HG03565 (cell line): ENCODE results near the gene ZGLP1.
"Not testable (repeated sequence)": the region's sequence is repeated elsewhere in the genome, so short reads cannot be mapped to it uniquely, and the experiment has no call there.

ENCODE experiments used
- ATAC-seq: cut with Tn5 transposase; IDR thresholded peaks from one replicate; pipeline ENCODE4 v1.9.1; 2021; ENCODE audit warnings: mild to moderate bottlenecking, moderate library complexity; ENCODE audit not compliant: unreplicated experiment

The ZGLP1 gene

DNA sequence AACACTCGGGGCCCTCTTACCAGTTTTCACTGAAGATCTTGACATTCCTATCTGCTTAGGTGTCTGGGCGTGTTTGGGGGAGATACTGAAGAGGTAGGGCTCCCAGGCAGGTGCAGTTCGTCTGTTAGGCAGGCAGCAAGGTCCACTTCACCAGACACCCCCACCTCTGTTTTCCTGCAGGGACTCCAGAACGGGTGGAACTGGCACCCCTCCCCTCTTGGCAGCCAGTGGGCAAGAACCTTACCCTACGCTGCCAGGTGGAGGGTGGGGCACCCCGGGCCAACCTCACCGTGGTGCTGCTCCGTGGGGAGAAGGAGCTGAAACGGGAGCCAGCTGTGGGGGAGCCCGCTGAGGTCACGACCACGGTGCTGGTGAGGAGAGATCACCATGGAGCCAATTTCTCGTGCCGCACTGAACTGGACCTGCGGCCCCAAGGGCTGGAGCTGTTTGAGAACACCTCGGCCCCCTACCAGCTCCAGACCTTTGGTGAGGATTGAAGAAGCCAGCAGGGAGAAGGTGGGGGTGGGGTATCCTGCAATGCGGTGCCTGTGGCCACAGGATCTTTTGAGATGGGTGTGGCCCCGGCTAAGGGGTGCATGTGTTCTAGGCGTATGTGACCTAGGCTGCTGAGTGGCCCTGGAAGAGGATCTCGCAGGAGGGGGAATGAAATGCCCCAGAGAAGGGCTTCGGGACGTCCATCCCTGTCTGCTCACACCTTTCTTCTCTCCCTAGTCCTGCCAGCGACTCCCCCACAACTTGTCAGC is 26.1 kb downstream of the ZGLP1 start:
- ATAC-seq, result no peak

DNA sequence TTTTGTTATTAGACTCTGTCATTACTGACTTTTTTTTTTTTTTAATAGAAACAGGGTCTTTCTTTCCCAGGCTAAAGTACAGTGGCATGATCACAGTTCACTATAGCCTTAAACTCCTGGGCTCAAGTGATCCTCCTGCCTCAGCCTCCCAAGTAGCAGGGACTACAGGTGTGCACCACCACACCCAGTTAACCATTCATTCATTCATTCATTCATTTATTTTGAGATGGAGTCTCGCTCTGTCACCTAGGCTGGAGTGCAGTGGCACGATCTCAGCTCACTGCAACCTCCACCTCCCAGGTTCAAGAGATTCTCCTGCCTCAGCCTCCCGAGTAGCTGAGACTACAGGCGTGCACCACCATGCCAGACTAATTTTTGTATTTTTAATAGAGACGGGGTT is 27.6 kb downstream of the ZGLP1 start:
- ATAC-seq, result not testable (repeated sequence)

DNA sequence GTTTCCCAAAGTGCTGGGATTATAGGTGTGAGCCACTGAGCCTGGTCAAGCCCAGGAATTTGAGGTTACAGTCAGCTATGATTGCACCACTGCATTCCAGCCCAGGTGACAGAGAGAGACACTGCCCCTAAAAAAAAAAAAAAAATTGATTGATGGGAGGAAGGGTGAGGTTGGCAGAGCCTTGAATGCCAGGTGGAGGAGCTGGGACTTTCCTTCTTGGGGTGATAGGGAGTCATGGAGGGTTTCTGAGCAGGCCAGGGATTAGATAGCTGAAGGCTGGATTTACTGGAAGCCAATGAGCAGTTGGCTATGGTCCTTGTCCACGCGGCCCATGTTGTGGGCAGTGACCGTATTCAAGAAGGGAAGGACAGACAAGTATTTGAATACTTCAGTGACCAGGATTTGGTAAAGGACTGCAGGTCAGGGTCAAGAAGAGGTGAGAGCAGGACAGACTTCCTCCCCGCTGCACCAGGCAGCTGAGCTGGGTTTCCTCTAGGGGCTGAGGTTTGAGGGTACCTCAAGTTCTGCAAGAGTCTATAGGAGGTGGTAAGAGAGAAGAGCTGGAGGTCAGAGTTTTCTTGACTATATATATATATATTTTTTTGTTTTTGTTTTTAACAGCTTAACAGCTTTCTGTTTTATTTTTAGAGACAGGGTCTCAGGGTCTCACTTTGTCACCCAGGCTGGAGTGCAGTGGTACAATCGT is 29.7 kb downstream of the ZGLP1 start:
- no peak for ATAC-seq

DNA sequence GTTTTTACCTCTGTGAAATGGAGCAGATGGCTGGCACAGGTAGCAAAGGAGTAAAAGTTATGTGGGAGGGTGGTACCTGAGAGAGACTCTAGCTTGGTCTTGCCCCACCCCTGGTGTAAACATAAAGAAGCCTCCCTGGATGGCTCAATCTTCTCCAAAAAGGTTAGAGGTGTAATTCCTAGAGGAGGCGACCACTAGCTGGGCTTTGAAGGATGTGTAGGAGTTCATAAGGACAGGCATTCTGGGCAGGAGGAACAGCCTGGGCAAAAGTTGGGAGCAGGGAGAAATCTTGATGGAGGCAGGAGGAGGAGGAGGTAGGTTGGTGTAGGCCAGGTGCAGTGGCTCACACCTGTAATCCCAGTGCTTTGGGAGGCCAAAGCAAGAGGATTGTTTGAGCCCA is 30.7 kb downstream of the ZGLP1 start:
- ATAC-seq, result no peak

DNA sequence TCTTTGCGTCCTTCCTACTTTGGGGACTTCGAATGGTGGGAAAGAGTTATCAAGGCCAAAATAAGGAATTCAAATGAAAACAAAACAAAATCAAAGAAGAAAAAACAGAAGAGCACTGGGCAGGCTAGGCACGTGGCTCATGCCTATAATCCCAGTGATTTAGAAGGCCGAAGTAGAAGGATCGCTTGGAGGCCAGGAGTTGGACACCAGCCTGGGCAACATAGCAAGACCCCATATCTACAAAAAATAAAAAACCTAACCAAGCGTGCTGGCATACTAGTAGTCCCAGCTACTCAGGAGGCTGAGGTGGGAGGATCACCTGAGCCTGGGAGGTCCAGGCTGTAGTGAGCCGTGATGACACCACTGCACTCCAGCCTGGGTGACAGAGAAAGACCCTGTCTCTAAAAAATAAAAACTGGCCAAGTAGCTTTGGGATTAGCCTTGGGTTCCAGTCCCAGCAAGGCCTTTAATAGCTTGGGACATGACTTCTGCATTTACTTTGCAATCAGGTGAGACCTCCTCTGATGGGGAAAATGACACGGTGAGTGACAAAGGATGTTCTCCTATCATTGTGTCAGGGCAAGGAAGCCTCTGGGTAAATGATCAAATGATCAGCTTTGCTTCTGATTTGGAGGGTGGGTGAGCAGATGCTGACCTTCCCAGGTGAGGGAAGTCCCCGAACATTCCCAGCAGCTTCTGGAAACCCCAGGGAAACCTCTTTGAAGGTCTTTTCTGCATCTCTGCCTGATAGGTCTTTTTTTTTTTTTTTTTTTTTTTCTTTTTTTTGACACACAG is 31.6 kb downstream of the ZGLP1 start:
- no peak for ATAC-seq

DNA sequence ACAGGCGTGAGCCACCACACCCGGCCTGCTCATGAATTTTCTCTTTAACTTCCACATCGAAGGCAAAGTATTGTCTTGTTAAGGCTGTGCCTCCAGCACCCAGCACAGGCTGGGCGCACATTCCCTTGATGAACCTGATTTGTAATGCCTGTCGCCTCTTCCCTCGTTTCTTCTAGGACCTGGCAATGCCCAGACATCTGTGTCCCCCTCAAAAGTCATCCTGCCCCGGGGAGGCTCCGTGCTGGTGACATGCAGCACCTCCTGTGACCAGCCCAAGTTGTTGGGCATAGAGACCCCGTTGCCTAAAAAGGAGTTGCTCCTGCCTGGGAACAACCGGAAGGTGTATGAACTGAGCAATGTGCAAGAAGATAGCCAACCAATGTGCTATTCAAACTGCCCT is 35.0 kb downstream of the ZGLP1 start:
- ATAC-seq, result no peak

DNA sequence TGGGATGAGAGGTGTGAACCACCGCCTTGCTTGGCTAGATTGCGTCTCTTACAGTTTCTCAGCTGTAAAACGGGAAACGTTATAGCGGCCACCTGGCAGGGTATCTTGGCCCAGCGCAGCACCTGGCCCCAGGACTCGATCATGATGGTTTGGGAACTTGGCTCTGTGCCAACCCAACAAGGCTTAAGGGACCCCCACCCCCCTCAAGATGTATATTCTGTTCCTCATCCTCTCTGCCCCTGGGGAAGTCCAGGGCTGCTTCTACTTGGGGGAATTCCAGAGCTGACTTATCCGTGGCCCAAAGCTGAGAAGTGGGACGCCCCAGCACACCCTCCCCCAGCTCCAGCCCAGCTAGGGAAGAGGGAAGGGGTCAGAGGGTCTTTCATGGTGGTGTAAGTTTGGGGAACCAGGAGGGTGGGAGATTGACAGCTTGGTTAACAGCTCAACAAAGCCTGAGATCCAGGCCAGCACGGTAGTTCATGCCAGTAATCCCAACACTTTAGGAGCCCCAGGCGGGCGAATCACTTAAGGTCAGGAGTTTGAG is 38.0 kb downstream of the ZGLP1 start:
- ATAC-seq, result no peak

DNA sequence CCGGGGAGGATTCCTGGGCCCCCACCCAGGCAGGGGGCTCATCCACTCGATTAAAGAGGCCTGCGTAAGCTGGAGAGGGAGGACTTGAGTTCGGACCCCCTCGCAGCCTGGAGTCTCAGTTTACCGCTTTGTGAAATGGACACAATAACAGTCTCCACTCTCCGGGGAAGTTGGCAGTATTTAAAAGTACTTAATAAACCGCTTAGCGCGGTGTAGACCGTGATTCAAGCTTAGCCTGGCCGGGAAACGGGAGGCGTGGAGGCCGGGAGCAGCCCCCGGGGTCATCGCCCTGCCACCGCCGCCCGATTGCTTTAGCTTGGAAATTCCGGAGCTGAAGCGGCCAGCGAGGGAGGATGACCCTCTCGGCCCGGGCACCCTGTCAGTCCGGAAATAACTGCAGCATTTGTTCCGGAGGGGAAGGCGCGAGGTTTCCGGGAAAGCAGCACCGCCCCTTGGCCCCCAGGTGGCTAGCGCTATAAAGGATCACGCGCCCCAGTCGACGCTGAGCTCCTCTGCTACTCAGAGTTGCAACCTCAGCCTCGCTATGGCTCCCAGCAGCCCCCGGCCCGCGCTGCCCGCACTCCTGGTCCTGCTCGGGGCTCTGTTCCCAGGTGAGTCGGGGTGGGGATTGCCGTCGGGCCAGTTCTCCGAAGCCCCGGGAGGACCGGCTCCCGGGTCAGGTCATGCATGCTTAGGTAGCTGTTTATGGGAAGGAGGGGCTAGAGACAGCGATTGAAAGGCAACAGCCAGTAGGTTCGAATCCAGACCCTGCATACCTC is 38.8 kb downstream of the ZGLP1 start, which contains the start of gene ICAM1:
ICAM1 (plus strand) TSS at position 505 of the 779 bp plus-strand sequence; CDS start at position 545, 40 bp downstream.
- ATAC-seq, result peak; percentile 25

DNA sequence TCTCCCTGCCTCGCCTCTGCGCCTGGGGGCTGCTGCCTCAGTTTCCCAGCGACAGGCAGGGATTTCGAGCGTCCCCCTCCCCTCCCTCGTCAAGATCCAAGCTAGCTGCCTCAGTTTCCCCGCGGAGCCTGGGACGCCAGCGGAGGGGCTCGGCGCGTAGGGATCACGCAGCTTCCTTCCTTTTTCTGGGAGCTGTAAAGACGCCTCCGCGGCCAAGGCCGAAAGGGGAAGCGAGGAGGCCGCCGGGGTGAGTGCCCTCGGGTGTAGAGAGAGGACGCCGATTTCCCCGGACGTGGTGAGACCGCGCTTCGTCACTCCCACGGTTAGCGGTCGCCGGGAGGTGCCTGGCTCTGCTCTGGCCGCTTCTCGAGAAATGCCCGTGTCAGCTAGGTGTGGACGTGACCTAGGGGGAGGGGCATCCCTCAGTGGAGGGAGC is 39.4 kb downstream of the ZGLP1 start:
- ATAC-seq, result peak; percentile 36

DNA sequence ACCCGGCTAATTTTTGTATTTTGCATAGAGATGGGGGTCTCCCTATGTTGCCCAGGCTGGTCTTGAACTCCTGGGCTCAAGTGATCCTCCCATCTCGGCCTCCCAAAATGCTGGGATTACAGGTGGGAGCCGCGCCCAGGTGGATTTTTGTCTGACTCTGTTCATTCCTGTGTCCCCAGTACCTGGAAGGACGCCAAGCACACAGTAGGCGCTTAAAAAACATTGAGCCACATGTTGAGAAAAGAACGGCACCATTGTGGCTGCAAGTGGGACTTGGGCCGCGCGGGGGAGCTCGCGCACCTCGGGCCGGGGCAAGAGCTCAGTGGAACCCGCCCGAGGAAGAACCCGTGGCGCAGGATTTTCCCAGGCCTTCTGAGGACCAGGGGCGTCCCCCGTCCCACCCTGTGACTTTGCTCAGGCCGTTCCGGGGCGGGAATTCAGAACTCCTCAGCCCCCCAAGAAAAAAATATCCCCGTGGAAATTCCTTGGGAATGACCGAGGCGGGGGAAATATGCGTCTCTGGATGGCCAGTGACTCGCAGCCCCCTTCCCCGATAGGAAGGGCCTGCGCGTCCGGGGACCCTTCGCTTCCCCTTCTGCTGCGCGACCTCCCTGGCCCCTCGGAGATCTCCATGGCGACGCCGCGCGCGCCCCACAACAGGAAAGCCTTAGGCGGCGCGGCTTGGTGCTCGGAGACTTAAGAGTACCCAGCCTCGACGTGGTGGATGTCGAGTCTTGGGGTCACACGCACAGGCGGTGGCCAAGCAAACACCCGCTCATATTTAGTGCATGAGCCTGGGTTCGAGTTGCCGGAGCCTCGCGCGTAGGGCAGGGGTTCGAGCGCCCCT is 40.1 kb downstream of the ZGLP1 start:
- no peak for ATAC-seq

DNA sequence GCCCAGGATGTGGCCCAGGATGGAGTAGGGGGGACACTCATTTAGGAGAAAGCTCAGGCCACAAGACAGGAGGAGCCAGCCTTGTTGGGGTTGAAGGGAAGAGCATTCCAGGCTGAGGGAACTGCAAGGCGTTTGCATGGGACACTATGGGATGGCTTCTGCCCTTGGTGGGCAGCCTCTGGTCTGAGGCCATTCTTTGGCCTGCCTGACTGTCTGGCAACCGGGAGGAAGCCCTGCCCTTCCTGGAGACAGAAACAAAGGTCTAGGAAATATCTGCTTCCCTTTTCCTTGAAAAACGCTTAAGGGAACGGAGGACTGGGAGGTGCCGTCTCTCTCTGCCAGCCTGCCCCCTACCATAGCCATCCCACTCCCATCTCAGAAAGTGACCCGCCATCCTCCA is 41.5 kb downstream of the ZGLP1 start:
- no peak for ATAC-seq

DNA sequence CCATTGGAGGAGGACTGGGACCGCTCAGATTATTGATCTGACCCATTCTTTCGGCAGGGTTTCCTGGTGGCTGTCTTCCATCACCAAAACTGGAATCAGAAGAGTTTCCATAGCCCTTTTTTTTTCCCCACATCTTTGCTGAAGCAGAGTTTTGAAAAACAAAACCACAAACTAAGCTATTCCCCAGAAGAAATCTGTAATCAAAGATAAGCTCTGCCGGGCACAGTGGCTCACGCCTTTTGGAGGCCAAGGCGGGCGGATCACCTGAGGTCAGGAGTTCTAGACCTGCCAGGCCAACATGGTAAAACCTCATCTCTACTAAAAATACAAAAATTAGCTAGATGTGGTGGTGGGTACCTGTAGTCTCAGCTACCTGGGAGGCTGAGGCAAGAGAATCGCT is 42.9 kb downstream of the ZGLP1 start:
- ATAC-seq, result no peak

DNA sequence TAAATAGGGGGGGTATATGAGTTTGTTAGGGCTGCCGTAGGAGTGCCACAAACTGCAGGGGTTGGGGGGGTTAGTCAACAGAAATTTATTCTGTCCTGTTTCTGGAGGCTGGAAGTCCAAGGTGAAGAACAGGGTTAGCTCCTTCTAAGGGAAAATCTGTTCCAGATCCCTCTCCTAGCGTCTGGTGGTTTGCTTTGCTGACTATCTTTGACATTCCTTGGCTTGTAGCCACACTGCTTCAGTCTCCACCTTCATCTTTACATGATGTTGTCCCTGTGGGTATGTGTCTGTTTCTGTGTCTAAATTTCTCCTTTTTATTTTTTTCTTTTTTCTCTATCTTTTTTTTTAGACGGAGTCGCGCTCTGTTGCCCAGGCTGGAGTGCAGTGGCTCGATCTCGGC is 46.8 kb downstream of the ZGLP1 start:
- no peak for ATAC-seq

DNA sequence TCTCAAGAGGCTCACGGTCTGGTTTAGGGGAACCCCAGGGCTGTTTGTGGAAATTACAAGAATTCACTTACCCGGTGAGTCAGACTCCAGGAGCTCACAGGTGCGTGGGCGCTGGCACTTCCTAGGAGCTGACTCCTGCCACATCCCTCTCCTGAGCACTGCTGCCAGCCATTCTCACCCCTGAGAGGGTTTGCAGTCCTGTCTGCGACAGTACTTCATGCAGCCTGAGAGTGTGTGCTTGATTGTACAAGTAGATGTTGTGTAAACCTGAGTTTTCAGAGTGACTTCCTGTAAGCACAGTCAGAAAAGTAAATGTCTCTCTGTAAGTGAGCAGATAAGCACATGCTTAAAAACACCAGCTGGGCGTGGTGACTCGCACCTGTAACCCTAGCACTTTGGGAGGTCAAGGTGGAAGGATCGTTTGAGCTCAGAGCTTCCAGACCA is 49.5 kb downstream of the ZGLP1 start:
- no peak for ATAC-seq

DNA sequence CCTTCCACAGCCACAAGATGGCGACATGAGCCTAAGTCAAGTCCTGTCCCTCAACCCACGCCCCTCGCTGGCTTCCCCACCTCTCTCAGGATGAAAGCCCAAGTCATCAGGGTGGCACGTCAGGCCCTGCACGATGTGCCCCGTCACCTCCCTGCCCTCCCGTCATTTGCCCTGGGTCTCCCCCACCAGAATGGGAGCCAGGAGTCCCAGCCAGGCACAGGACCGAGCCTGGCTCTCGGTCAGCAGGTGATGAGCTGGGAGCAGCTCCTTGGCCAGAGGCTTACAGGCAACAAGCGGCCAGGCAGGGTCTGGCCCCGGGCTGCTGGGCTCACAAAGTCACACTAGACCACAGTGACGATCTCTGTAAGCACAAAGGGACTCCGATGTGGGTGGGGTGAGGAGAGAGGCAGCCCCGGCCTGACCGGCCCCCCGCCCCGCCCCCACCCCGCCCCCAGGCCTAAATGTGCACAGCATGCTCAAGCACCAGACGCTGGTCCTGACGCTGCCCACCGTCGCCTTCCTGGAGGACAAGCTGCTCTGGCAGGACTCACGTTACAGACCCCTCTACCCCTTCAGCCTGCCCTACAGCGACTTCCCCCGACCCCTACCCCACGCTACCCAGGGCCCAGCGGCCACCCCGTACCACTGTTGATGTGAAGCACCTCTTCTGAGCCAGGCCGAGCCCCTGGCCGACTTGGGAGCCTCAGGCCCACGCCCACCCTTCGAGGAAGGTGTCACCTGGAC is 50.3 kb downstream of the ZGLP1 start:
- no peak for ATAC-seq

DNA sequence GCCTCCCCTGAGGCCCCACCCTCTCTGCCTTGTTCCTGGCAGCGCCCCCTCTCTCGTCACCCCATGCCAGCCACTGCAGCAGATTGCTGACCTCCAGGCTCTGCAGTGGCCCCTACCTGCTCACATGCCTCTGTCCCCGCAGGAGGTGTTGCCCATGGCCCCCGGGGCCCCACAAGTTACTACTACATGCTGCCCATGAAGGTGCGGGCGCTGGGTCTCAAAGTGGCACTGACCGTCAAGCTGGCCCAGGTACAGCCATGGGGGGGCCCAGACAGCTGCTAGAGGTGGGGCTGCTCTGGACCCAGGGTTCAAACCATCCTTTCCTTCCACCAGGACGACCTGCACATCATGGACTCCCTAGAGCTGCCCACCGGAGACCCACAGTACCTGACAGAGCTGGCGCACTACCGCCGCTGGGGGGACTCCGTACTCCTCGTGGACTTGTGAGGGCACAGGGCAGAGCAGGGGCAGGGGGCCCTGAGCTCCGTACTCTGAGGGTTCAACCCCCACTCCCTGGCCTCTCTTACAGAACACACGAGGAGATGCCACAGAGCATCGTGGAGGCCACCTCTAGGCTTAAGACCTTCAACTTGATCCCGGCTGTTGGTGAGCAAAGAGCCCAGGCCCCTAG is 51.4 kb downstream of the ZGLP1 start:
- no peak for ATAC-seq

DNA sequence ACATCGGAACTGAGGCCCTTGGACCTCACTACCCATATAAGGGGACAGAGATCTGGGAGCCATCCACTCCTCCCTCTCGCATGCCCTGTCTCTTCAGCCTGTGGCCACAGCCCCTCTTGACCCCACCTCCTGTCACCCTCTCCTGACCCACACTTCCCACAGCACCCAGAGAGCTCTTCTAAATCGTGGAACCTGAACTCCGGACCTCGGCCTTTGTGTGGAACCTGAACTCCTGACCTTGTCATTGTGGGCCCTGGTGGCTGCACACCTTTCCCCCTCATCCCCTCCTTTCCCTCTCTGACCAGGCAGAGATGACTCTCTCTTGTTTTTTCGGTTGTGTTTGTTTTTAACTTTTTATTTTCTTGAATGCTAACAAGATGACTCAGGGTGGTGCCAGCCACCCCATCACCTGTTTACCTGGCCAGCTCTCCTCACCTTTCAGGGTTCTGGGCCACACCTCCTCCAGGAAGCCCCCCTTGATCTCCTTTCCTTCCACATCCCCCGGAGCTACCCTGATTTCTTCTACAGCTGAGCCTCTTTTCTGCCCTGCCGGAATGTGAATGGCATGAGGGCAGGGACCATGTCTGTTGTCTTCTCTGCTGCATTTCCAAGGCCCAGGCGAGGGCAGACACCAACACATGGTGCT is 52.5 kb downstream of the ZGLP1 start:
- ATAC-seq, result no peak

DNA sequence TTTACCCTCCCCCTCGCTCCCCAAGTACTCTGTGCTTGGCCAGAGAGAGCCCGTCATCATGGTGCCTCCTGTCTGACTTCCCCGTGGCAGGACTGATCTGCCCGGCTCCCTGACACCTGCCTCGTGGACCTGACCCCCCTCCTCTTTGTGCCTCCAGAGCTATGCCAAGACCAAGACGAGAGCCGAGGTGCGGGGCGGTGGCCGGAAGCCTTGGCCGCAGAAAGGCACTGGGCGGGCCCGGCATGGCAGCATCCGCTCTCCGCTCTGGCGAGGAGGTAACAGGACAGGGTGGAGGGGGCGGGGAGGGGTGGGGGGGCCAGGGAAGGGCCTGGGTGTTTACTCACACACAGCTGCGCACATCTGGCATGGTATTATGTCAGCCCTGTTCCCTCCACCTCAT is 53.1 kb downstream of the ZGLP1 start:
- ATAC-seq, result no peak
